Muscle of leg (tissue), 16 donors: ENCODE data around the gene NDUFAF4. TPM values are rescaled to one million over a fixed set of nuclear protein-coding genes. Genes with fewer than 3 reads are reported as not detected.
A peak's percentile ranks its signal among the peaks of the same experiment; 100 is the strongest.

Experiments used
- DNase-seq: peaks from one replicate; pipeline ENCODE4 v3.0.0; 2013
- H3K27ac ChIP-seq: one replicate; pipeline ENCODE4 v1.5.1; 2013; ENCODE audit warnings: mild to moderate bottlenecking, low read length, control low read depth
- H3K27me3 ChIP-seq: one replicate; pipeline ENCODE4 v1.6.1; 2013; ENCODE audit warnings: low read length; ENCODE audit not compliant: control insufficient read depth, insufficient read depth
- H3K36me3 ChIP-seq: one replicate; pipeline ENCODE4 v1.6.1; 2013; ENCODE audit warnings: low read length; ENCODE audit not compliant: control insufficient read depth, insufficient read depth
- H3K4me1 ChIP-seq: one replicate; pipeline ENCODE4 v1.6.1; 2013; ENCODE audit warnings: low read length; ENCODE audit not compliant: control insufficient read depth, insufficient read depth
- H3K4me3 ChIP-seq: one replicate; pipeline ENCODE4 v1.5.1; 2013; ENCODE audit warnings: low read length, control low read depth
- H3K9me3 ChIP-seq: replicated peaks from 2 replicates; pipeline ENCODE4 v1.6.1; 2013; ENCODE audit warnings: low read depth, low read length; ENCODE audit not compliant: control insufficient read depth
- WGBS: methylation state at CpG from one replicate; pipeline ENCODE4 v1.1.5; 2013; ENCODE audit warnings: missing lambda C conversion rate; ENCODE audit not compliant: insufficient coverage; 5-methylcytosine and 5-hydroxymethylcytosine counted together
- long read RNA-seq, 11 donors: transcript quantifications; one replicate each; lab custom pipeline, GENCODE V29; 2026
- polyA plus RNA-seq, 8 donors: library from polyadenylated mRNA; unstranded; fragments of 120-200 nt; gene quantifications; one replicate each; pipeline versions ENCODE4 v1.2.1 to v1.2.3, GENCODE V29; 2013; ENCODE audit warnings: inconsistent platforms in 1 of 8, low replicate concordance in 1 of 8; ENCODE audit not compliant: insufficient read length in 8 of 8, insufficient read depth in 1 of 8
- total RNA-seq: library from RNA; stranded (reverse); fragments of 120-200 nt; gene quantifications from one replicate; pipeline ENCODE4 v1.2.4, GENCODE V29; 2013

NDUFAF4 gene
- 30.0 TPM for total RNA-seq
- 10 to 100 TPM; 26.8 to 33.7 (median 28.3) TPM for polyA plus RNA-seq
- long read RNA-seq, donor 1, transcript NDUFAF4-201 (3 exons, 2,399 nt) = major isoform, 9 of 9 reads
- long read RNA-seq, donor 1, partial matches to known transcripts = 0 of 9 reads
- long read RNA-seq, donor 1, other reads (novel, unspliced or antisense) = 0 of 9 reads
- long read RNA-seq, donor 2, partial matches to known transcripts = 0 of 4 reads
- long read RNA-seq, donor 2, other reads (novel, unspliced or antisense) = 0 of 4 reads
- long read RNA-seq, donor 3, transcript NDUFAF4-201 (3 exons, 2,399 nt) = major isoform, 14 of 14 reads
- long read RNA-seq, donor 3, partial matches to known transcripts = 0 of 14 reads
- long read RNA-seq, donor 3, other reads (novel, unspliced or antisense) = 0 of 14 reads
- long read RNA-seq, donor 4, transcript NDUFAF4-201 (3 exons, 2,399 nt) = major isoform, 17 of 18 reads
- long read RNA-seq, donor 4, partial matches to known transcripts = 0 of 18 reads
- long read RNA-seq, donor 4, other reads (novel, unspliced or antisense) = 0 of 18 reads
- long read RNA-seq, donor 5, transcript NDUFAF4-201 (3 exons, 2,399 nt) = major isoform, 48 of 49 reads
- long read RNA-seq, donor 5, partial matches to known transcripts = 0 of 49 reads
- long read RNA-seq, donor 5, other reads (novel, unspliced or antisense) = 0 of 49 reads
- long read RNA-seq, donor 6, transcript NDUFAF4-201 (3 exons, 2,399 nt) = major isoform, 51 of 54 reads
- long read RNA-seq, donor 6, partial matches to known transcripts = 0 of 54 reads
- long read RNA-seq, donor 6, other reads (novel, unspliced or antisense) = 0 of 54 reads
- long read RNA-seq, donor 7, transcript NDUFAF4-201 (3 exons, 2,399 nt) = major isoform, 35 of 36 reads
- long read RNA-seq, donor 7, partial matches to known transcripts = 0 of 36 reads
- long read RNA-seq, donor 7, other reads (novel, unspliced or antisense) = 0 of 36 reads
- long read RNA-seq, donor 8, transcript NDUFAF4-201 (3 exons, 2,399 nt) = major isoform, 20 of 22 reads
- long read RNA-seq, donor 8, partial matches to known transcripts = 0 of 22 reads
- long read RNA-seq, donor 8, other reads (novel, unspliced or antisense) = 0 of 22 reads
- long read RNA-seq, donor 9, transcript NDUFAF4-201 (3 exons, 2,399 nt) = major isoform, 24 of 27 reads
- long read RNA-seq, donor 9, partial matches to known transcripts = 0 of 27 reads
- long read RNA-seq, donor 9, other reads (novel, unspliced or antisense) = 0 of 27 reads
- long read RNA-seq, donor 10, transcript NDUFAF4-201 (3 exons, 2,399 nt) = major isoform, 23 of 25 reads
- long read RNA-seq, donor 10, partial matches to known transcripts = 0 of 25 reads
- long read RNA-seq, donor 10, other reads (novel, unspliced or antisense) = 0 of 25 reads
- long read RNA-seq, donor 11, transcript NDUFAF4-201 (3 exons, 2,399 nt) = major isoform, 26 of 26 reads
- long read RNA-seq, donor 11, partial matches to known transcripts = 0 of 26 reads
- long read RNA-seq, donor 11, other reads (novel, unspliced or antisense) = 0 of 26 reads

- under 1% methylated on average over 63 of the region's 71 CpGs for WGBS
- peak within 1 kb of the TSS; percentile 92 for H3K27ac ChIP-seq
- no peaks in the 10 kb centered on the region for H3K9me3 ChIP-seq
- H3K4me1 ChIP-seq = peaks cover 7% of the 10 kb centered on the region
- H3K4me3 ChIP-seq = peak within 1 kb of the TSS; percentile 79
- H3K27me3 ChIP-seq = no peaks in the 10 kb centered on the region
- peak; percentile 98 for DNase-seq
- H3K36me3 ChIP-seq = peaks cover 12% of the 10 kb centered on the region
Observed at GRCh38 chr6:96897396-96898240, at the start of gene NDUFAF4. Gene NDUFAF4, minus strand, starts transcription at chr6:96897891. Its CDS starts 90 bp downstream, at chr6:96897801.

DNA sequence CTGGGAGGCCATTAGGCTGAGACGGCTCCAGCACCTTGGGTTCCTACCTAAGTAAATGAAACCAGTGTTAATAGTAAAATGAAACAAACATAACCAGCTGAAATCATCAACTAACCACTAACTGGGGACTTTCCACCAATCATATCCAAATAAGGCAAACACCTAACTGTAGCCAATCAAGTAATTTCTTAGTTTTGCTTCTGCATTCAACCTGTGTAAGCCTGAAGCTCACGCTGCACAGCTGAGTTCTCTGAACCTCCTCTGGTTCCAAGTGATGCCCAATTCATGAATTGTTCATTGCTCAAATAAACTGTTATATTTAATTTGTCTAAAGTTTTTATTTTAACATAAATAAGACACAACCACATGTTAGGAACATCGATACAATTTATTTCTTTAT, 49.4 kb upstream of the NDUFAF4 start:
- H3K4me1 ChIP-seq = no peaks in the 10 kb centered on the region
- H3K9me3 ChIP-seq = no peaks in the 10 kb centered on the region
- no CpG with 5 or more reads among the region's 3 CpGs for WGBS
- peaks cover 1% of the 10 kb centered on the region for H3K27me3 ChIP-seq
- no peaks in the 10 kb centered on the region for H3K36me3 ChIP-seq
- DNase-seq = no peak
- no peak overlapping the region for H3K4me3 ChIP-seq
- no peak overlapping the region for H3K27ac ChIP-seq

DNA sequence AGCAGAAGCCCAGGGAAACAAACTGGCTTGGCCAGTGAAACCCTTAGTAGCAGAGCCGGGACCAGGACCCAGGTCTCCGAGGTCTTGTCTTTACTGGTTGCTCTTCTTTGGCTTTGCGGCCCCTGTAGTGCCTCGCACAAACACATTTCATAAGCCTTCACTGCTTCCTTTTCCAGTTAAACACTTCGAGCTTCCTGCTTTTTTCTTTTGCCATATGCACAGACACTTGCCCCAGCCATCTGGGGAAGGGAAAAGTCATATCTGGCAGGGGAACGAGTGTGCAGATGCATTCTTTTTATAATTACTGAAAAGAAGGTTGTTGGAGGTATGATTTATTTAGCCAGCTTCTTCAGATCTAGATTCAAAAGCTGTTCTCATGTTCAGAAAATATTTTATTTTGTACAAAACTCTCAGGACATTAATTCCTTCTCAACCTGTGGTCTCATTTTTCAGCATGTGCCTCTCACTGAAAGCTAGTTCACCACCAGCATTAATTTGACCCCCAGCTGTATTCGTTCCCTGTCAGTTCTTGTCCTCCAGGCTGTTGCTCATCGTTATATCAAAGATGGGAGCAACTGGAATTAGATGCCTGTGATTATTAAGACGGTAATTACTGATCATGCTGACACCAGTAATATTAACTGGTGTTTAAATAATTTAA, 46.0 kb upstream of the NDUFAF4 start:
- Histone ChIP-seq H3K4me1 (no peaks in the 10 kb centered on the region), H3K27ac (no peak overlapping the region), H3K4me3 (no peak overlapping the region), H3K9me3 (no peaks in the 10 kb centered on the region), H3K36me3 (no peaks in the 10 kb centered on the region), H3K27me3 (peaks cover 2% of the 10 kb centered on the region)
- no peak for DNase-seq
- WGBS = 55% methylated on average over 2 of the region's 9 CpGs

- H3K27ac ChIP-seq = no peak overlapping the region
- peaks cover 2% of the 10 kb centered on the region for H3K27me3 ChIP-seq
- WGBS = no CpG with 5 or more reads among the region's 2 CpGs
- no peaks in the 10 kb centered on the region for H3K36me3 ChIP-seq
- no peaks in the 10 kb centered on the region for H3K4me1 ChIP-seq
- DNase-seq = no peak
- no peak overlapping the region for H3K4me3 ChIP-seq
- H3K9me3 ChIP-seq = no peaks in the 10 kb centered on the region
Observed at GRCh38 chr6:96942676-96943075, 45.0 kb upstream of the NDUFAF4 start.

- Histone ChIP-seq H3K27me3 (peaks cover 2% of the 10 kb centered on the region), H3K9me3 (no peaks in the 10 kb centered on the region), H3K36me3 (no peaks in the 10 kb centered on the region), H3K4me1 (no peaks in the 10 kb centered on the region), H3K4me3 (no peak overlapping the region), H3K27ac (no peak overlapping the region)
- no peak for DNase-seq
Observed at GRCh38 chr6:96940322-96940721, 42.6 kb upstream of the NDUFAF4 start.

DNA sequence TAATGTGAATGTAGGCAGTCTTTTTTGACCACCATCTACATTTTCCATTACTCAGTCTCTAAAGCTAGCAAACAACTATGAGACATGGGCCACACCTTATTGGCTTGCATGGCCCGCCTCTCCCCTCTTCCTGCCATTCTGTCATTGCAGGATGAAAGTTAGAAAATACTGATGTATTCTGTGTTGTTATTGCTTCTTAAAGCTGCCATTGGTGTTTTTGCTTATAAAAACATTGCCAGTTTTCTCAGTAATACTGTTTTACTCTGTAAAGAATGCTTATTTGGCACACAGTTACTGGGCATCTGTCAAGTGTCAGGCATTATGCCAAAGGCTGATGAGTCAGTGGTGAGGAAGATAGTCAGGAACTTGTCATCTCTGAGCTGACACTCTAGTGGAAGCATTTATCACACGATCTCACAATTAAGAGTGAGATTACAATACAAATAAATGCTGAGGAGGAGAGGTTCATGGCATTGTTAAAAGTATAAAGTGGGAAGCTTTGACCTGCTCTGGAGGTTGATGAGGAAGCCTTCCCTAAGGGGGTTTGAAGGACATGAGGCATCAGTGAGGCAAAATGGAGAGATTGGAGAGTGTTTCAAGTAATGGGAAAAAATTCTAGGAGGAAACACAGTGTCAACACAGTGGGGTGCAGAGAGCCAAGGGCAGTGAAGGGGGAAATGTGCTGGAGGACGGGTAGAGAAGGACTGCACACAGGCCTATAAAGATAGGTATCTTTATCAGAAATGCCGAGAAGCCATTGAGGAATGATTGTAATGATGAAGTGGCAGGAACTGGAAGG, 41.5 kb upstream of the NDUFAF4 start:
- 73% methylated on average over 2 of the region's 4 CpGs for WGBS
- no peaks in the 10 kb centered on the region for H3K36me3 ChIP-seq
- DNase-seq = no peak
- peaks cover 2% of the 10 kb centered on the region for H3K27me3 ChIP-seq
- no peaks in the 10 kb centered on the region for H3K4me1 ChIP-seq
- no peaks in the 10 kb centered on the region for H3K9me3 ChIP-seq
- no peak overlapping the region for H3K4me3 ChIP-seq
- no peak overlapping the region for H3K27ac ChIP-seq

- WGBS = 80% methylated on average over 1 of the region's 4 CpGs
- peaks cover 3% of the 10 kb centered on the region for H3K27me3 ChIP-seq
- no peaks in the 10 kb centered on the region for H3K36me3 ChIP-seq
- H3K27ac ChIP-seq = no peak overlapping the region
- DNase-seq = no peak
- H3K4me3 ChIP-seq = no peak overlapping the region
- no peaks in the 10 kb centered on the region for H3K9me3 ChIP-seq
- no peaks in the 10 kb centered on the region for H3K4me1 ChIP-seq
Observed at GRCh38 chr6:96934087-96934486, 36.4 kb upstream of the NDUFAF4 start.

DNA sequence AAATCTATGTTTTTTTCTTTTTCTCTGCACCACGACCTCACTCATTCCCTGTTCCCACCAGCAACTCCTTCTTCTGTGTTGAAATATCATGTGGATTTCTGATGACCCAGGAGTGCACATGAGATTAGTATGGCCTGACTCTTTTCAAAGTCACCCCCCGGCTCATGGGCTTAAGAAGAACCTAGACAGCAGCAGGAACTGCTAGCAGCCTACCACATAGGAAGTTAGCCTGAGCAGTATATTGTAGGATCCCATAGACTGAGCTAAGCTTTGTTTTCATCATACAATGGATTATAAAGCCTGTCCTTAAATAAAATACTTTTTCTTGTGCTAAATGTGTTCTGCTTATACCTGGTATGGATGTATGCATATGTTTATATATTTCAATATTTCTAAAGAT, 33.5 kb upstream of the NDUFAF4 start:
- Histone ChIP-seq H3K27ac (no peak overlapping the region), H3K9me3 (no peaks in the 10 kb centered on the region), H3K4me1 (no peaks in the 10 kb centered on the region), H3K4me3 (no peak overlapping the region), H3K27me3 (peaks cover 7% of the 10 kb centered on the region), H3K36me3 (no peaks in the 10 kb centered on the region)
- DNase-seq = no peak
- WGBS = no CpG with 5 or more reads among the region's 2 CpGs
